ENCODE measurements around the gene POU4F1.
"Not testable (repeated sequence)": the region's sequence is repeated elsewhere in the genome, so short reads cannot be mapped to it uniquely, and the experiment has no call there.

POU4F1 gene, protein sequence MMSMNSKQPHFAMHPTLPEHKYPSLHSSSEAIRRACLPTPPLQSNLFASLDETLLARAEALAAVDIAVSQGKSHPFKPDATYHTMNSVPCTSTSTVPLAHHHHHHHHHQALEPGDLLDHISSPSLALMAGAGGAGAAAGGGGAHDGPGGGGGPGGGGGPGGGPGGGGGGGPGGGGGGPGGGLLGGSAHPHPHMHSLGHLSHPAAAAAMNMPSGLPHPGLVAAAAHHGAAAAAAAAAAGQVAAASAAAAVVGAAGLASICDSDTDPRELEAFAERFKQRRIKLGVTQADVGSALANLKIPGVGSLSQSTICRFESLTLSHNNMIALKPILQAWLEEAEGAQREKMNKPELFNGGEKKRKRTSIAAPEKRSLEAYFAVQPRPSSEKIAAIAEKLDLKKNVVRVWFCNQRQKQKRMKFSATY

DNA sequence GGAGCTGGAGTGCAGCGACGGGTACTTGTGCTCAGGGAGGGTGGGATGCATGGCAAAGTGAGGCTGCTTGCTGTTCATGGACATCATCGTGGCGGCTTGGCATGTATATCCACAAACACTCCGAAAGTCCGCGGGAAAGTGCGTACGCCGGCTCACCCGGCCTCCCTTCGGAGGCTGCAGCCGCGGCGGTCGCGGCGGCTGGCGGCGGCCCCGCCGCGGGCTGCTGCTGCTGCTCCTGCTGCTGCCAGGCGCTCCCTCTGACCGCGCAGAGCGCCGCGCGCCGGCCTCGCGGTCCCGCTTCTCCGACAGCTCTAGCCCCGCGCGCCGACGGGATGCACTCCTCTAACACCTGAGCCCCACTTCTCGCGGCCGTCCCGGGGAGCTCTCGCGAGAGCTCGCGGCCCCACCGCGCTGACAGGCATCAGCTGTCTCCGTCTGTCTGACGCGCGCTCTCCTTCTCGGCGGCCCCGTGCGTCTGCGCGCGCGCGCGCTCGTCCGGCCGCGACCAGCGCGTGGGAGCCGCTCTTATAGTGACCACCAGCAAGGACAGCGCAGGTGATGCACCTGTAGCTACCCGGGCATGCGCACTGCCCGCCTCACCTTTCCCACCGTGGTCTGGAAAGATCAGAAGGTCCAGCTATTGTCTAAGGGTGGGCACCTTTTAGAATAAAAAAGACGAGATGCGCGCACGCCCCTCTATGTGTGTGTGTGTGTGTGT is at the start of gene POU4F1:
TSS of gene POU4F1 (minus strand) at position 313 of the 718 bp plus-strand sequence. CDS start at position 87, 226 bp downstream.
- peak; percentile 49 for DNase-seq (ENCODE audit: low read depth)

DNA sequence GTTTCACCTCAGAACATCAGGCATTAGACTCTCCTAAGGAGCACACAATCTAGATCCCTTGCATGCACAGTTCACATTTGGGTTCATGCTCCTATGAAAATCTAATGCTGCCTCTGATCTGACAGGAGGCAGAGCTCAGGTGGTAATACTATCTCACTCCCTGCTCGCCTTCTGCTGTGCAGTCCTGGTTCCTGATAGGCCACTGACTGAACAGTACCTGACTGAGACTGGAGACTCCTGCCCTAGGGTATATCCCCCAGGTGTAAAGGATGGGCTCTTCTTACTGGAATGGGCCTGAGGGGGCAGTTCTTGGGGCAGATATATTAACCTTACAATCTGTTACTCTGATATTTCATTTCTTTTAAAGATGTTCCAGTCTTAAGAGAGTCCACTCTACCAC is 49.3 kb upstream of the POU4F1 start:
- no peak for DNase-seq (ENCODE audit: low read depth)

DNA sequence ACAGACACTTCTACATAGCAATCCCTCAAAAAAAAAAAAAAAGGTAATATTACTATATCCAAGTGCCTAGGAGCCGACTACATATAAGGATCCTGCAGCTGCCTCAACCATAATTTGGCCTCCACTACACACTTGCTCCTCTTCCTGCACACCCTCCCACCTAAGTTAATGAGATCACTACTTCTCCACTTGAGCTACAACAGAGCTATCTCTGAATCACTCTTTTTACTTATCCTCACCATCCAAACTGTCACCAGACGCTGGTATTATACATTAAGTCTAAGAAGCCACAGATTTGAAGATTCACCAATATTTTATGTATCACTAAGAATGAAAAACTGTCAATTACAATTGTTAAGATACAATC is 47.3 kb upstream of the POU4F1 start:
- DNase-seq (ENCODE audit: low read depth) = no peak

DNA sequence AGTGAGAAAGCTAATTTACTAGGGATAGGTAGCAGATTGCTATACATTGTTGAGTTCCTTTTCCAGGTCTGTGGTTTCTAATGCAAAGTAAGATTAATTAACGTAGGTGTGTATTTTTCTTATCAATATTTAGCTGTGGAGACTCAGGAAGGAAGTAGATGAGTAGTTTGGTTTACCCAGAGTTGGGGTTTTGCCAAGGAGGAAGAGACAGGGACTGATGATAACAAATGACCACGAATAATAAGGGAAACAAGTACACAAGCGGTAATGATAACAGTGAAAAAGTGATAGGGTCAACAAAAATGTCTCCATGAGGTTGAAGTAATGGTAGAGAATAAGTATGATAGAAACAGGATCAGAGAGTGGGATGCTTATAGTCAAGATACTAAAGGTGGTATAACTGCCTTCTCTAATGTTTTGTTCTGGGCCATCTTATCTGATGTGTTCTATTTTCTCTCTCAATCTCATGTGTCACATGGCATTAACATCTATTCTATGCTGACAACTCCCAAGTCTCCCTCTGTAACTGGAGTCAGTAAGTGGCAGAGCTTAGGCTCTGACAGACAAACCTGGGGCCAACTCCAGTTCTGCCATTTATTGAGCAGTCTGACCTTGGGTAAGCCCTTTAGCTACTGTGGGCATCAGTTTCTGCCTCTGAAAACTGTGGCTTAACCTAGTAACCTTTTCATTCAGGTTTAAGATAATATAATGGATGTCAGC is 46.8 kb upstream of the POU4F1 start:
- DNase-seq (ENCODE audit: low read depth) = no peak

DNA sequence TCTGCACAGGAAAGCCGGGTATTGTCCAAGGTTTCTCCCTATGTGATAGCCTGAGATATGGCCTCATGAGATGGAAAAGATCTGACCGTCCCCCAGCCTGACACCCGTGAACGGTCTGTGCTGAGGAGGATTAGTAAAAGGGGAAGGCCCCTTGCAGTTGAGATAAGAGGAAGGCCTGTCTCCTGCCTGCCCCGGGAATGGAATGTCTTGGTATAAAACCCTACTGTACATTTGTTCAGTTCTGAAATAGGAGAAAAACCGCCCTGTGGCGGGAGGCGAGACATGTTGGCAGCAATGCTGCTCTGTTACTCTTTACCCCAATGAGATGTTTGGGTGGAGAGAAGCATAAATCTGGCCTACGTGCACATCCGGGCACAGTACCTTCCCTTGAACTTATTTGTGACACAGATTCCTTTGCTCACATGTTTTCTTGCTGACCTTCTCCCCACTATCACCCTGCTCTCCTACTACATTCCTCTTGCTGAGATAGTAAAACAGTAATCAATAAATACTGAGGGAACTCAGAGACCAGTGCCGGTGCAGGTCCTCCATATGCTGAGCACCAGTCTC is 43.8 kb upstream of the POU4F1 start:
- not testable (repeated sequence) for DNase-seq (ENCODE audit: low read depth)

DNA sequence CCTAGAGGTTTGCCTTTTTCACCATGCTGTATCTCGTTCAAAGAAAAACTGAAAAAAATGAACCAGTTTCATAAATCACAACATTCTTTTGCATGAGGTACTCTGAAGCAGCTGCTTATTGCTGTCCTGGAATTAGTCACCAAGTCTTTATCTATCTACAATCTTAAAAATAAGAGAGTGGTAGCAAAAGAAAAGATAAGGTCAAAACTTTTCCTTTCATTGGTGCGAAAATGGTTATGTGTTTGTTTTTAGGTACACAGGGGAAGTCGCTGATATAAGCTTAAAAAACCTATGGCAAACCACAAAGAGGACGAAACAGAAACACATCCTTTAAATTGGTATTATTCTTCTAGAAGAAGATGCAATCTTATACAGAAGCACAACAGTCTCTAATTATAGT is 34.9 kb upstream of the POU4F1 start:
- no peak for DNase-seq (ENCODE audit: low read depth)

DNA sequence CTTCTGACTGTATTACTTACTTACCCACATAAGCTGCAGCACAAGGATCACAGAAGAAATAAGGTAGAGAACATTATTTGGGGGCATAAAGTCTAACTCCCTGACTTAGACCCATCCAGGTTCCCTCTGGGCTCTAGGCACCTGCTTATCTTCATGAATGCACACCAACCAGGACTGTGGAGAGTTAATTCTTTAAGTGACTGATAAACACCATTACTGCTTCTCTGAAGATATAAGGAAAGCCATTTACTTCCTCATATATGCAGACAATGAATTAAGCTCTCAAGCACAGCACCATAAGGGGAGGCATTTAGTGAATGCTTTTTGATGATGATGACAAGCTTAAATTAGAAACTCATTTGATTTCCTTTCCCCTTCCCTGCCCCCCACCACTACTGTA is 33.1 kb upstream of the POU4F1 start:
- no peak for DNase-seq (ENCODE audit: low read depth)

DNA sequence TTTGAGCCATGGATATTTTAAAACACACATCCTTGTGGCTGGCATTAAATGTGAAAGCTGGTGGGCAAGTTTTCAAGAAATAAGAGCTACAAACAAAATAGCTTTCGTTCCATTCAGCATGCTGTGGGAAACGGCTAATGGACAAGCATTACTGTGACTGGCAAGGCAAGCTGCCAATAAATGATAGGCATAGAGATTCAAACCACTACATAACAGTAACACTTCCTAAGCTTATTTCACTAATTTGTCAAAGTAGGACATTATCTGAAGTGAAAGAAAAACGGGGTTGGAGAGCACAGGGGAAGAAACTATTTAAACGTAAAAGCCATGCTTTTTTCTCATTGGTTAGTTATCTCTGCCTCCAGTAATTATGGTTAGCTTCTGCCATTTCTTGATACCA is 29.6 kb upstream of the POU4F1 start:
- no peak for DNase-seq (ENCODE audit: low read depth)

DNA sequence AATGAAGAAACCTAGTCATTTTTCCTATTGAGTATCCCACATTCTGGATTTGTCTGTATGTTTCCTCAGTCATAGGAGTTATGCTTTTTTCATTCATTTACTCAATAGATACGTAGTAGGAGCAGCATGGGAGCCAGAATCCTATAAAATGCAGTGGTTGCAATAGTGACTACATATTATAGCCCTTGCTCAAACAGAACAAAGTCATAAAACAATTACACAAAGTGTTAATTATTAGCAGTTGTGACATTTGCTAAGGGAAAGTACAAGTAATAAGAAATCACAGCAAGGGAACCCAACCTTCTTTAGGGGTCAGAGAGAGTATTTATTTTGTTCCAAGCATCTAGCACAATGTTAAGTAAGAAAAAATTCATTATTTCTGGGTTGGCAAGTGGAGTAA is 27.7 kb upstream of the POU4F1 start:
- no peak for DNase-seq (ENCODE audit: low read depth)

DNA sequence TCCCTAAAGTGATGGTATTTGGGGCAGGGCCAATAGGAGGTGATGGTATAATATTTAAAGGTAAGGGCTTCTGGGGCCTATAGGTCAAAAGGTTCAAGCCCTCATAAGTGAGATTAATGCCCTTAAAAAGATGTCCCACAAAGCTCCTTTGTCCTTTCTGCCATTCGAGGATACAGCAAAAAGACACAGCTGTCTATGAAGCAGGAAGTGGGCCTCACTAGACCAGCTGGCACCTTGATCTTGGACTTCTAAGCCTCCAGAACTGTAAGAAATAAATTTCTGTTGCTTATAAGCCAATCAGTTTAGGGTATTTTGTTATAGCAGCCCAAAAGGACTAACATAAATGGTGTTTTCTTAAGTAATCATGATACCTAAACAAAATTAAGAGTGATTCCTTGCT is 27.2 kb upstream of the POU4F1 start:
- no peak for DNase-seq (ENCODE audit: low read depth)

DNA sequence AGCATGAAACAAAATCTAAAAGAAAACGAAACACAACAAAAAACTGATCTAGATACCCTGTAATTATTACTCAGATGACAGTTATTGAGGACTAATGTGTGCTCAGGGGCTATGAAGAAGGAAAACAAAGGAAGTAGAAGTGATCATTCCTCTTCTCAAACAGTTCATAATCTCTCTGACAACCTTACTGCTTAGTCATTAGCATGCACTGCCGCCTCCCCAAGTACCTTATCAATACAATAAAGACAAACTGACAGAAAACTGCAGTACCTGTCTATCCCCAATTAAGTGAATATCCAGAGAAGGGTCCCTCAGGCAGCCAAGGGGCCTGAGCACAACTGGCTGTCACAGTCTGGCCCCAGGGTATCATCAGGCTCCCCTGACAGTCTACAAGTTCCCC is 22.0 kb upstream of the POU4F1 start:
- DNase-seq (ENCODE audit: low read depth) = no peak

DNA sequence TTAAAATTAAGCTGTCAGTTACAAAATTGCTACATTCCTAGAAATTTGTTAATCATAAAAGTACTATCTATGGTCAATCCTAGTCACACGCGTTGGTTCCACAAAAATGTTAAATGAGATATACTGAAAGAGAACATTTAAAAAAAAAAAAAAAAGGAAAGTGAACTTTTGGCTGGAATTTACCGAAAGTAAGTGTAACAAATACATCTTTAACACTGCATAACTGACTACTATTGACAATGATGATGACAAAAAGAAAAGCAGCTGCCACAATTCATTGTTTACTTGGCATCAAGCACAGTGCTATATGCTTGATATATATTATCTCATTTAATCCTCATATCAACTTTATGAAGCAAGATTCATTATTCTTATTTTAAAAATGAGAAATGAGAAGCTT is 19.8 kb upstream of the POU4F1 start:
- DNase-seq (ENCODE audit: low read depth) = no peak

DNA sequence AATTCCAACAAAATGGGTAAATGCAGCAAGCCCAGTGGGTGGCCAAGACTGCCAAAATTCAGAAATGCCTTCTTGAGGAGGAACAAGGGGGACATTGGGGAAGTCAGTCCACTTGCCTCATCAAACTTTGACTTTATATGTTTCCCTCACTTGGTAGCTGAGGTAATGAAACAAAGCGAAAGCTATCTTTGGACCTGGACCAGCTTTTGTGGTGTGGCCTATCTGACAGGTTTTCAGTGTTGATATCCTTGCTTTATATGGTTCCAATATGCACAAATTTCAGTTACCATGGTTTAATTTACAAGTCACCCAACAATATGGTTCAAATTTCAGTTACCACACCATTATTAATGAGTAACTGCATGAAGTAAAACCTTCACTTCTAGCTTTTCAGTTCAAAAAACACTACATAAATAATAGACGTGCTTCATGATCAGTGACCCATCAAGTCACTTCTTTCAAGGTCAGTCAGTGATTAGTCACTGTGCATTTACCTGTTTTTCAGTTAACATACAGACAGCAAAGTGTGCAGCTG is 17.7 kb upstream of the POU4F1 start:
- DNase-seq (ENCODE audit: low read depth) = no peak

DNA sequence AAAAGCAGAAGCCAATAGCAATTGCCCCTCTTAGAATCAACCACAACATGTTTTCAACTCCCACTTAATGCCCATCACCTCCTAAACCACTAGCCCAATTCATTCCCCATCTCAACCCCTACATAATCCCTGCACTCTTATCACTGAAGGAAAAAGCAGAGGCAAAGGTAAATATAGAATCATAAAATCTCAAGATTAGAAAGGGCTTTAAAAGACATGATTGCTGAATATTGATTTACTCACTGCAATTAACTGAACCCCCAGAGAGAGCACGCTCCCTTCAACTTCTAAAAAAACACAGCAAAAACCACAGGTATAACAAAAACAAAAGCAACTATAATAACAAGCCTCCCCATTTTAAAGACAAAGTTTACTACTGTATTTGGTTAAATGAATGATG is 15.1 kb upstream of the POU4F1 start:
- DNase-seq (ENCODE audit: low read depth) = no peak

DNA sequence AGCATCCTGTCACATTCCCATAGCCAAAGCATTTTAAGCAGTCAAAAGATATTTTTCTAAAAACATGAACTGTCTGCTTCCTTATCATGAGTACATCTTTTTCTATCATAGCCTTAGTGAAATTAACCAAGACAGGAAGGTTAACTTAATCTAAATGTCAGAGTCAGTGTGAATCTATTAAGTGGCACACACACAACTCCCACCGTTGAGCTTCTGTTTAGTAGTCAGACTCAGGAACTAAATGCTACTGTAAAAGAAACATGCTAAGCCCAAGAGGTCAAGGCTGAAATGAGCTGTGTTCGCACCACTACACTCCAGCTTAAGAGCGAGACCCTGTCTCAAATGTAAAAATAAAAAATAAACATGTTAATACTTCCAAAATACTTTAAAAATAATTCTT is 7.7 kb upstream of the POU4F1 start:
- no peak for DNase-seq (ENCODE audit: low read depth)

DNA sequence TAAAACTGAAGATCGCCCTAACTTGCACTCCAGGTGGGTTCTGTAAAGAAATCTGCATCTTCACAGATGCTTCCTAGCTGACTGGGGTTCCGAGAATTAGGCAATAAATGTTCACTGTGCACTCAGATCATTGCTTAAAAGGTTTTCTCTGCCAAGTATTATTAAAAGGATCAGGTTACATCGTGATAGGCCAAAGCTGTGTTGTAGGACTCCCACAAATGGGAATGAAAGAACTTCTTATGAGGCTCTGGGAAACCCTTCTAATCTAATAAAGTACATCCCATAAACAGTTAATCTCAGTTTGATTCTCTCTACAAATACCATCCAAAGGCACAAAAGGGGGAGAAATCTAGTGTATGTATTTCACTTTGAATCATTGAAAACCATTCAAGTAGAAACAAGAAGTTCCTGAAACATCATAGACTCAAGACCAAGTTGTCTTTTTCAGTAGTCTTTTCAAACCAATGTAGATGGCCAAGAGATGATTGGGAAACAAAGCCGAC is 7.1 kb upstream of the POU4F1 start:
- no peak for DNase-seq (ENCODE audit: low read depth)

DNA sequence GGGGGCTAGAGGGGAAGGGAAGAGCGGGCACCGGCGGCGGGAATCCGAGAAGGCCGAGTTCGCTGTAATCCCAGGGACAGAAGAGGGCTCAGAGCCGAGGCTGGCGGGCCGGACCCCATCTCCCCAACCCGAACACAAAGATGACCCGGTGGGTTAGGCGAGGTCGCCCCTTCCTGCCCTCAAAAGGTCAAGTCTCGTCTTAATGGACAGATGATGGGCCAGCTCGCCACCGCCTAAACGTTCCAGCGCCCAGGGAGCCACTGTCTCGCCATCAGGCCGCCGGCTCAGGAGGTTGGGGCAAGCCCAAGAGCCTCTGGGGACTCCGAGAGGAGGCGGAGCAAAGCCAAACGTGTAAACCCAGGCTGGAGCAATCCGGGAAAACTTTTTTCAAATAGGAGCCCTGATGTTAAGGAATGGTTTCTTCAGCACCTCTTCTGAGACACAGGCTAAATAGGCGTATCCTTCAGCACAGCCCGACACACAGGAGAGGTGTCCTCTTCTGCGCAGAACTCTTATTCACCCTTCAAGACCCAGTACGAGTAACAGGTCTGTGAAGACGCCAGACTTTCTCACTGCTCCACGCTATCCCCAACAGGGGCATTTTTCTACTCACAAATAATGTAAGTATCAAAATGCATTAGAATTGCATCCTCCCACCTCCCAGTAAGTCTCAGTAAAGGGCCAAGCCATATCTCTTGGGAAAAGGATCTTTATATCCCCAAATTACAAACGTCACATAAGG is 6.3 kb upstream of the POU4F1 start:
- no peak for DNase-seq (ENCODE audit: low read depth)

DNA sequence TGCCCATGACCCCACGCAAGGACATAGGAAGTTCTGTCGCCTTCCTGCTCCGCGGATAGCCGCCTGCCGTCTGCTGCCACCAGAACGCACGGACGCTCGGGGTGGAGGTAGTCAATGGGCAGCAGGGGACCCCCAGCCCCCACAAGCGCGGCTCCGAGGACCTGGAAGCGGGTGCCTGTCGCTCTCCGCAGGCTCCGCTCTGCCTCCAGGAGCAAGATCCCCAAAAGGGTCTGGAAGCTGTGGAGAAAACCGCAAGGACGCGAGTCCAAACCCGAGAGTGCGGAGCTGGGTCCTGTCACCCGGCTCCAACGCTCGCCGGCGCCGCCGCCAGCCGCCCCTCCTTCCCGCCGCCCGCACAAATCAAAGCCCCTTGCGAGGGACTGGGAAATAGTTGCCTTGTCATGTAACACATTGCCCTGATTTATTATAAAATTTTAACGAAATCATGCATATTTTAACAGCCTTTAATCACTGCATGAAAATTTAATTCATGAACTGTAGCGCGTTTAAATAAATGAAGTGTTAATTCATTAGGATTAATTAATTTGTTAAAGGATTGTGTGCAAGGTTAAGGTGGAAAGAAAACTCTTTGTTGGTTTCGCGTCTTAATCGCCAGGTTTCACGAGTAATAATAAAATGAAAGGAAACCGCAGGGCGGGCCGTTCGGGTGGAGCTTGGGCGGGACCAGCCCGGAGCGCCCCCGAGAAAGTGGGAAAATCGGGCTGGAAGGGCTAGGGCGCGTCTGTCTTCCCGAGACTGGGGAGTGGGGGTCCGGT is 5.5 kb upstream of the POU4F1 start:
- no peak for DNase-seq (ENCODE audit: low read depth)

DNA sequence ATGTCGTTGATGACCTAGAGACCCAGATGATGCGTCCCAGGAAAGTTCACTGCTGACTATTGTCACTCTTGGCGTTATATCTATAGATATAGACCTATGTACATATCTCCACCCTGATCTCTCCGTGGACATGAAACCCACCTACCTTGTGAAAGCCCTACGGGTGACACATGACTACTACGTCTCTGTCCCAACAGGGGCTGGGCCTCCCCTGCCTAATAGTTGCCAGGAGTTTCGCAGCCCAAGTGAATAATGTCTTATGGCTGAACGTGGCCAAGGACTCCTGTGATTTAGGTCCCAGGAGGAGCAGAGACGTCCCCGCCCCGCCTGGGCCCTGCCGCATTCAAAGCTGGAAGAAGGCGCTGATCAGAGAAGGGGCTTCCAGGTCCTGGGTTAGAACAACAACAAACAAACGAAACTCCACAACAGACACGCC is 4.9 kb upstream of the POU4F1 start:
- no peak for DNase-seq (ENCODE audit: low read depth)

DNA sequence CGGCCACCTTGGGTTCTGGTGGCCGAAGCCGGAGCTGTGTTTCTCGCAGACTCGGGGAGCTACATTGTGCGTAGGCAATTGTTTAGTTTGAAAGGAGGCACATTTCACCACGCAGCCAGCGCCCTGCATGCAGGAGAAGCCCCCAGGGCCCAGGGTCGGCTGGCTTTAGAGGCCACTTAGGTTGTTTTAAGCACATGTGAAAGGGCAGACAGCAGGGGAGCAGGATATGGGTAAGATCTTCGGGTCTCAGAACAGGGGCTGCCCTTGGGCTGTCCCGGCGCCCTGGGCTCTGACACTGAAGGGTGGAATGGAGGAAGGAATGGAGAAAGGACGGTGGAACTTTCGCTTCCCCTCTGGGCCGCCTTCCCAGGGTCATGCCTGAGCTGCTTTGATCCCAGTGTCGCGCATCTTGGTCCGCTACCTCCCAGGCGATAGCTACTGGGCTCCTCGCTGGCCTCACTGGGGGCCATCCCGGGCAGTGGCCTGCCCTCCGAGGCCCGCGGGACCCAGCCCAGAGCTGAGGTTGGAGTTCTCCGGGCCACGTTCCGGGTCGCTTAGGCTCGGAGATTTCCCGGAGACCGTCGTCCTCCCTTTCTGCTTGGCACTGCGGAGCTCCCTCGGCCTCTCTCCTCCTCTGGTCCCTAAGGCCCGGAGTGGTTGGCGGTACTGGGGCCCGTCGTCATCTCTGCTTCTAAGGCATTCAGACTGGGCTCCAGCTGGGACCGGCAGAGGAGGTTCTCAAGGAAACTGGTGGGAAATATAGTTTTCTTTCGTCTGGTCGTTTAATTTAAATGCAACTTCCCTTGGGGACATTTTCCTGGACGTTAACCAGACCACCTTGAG is 4.3 kb upstream of the POU4F1 start:
- DNase-seq (ENCODE audit: low read depth) = no peak

Measured in stimulated activated CD8-positive, alpha-beta memory T cell treated with anti-CD3 and anti-CD28 coated beads, Interleukin-4, amount 100 ng/mL, for 24 hours (primary cell).